Measurements from ENCODE around the gene PMPCA.

PMPCA gene, protein sequence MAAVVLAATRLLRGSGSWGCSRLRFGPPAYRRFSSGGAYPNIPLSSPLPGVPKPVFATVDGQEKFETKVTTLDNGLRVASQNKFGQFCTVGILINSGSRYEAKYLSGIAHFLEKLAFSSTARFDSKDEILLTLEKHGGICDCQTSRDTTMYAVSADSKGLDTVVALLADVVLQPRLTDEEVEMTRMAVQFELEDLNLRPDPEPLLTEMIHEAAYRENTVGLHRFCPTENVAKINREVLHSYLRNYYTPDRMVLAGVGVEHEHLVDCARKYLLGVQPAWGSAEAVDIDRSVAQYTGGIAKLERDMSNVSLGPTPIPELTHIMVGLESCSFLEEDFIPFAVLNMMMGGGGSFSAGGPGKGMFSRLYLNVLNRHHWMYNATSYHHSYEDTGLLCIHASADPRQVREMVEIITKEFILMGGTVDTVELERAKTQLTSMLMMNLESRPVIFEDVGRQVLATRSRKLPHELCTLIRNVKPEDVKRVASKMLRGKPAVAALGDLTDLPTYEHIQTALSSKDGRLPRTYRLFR

DNA sequence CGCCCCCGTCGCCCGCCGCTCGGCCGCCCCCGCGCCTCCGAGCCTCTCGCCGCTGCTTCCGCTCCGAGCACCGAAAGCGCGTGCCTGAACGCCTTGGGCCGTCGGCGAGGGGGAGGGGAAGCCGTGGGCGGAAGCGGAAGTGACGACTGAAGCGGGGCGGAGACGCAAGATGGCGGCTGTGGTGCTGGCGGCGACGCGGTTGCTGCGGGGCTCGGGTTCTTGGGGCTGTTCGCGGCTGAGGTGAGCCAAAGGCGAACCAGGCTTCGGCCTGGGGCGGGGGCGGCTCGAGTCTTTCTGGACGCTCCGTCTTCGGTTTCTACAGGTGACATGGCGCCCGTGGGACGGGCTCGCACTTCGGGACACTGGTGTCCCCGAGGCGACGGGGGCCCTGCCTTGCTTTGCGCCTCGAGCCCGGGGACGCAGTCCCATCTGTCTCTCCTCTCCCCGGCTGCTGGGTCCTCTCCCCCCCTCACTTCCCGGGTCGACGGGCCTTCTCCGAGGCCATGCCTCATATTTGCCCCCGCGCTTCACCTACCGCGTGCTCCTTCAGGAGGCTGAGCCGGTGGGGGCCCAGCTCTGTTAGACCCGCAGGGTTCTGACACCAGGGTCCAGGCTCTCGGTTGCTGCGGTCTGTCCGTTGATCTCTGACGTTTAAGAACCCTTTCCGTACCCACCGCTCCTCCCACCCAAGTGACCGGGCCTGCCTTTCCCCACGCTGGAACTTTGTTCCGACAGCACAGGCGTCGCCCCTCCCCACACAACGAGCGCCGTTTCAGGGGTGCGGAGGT is at the start of gene PMPCA, which contains the start of gene ENTR1:
TSS of gene PMPCA (plus strand) at position 159 of the 788 bp plus-strand sequence. CDS start at position 170, 11 bp downstream.
TSS of gene ENTR1 (minus strand) at position 115 of the 788 bp plus-strand sequence. CDS start 217 bp downstream, outside the sequence.
- DNase-seq (ENCODE audit: low read depth in 2 of 2) = peak; percentile 62 to 71

DNA sequence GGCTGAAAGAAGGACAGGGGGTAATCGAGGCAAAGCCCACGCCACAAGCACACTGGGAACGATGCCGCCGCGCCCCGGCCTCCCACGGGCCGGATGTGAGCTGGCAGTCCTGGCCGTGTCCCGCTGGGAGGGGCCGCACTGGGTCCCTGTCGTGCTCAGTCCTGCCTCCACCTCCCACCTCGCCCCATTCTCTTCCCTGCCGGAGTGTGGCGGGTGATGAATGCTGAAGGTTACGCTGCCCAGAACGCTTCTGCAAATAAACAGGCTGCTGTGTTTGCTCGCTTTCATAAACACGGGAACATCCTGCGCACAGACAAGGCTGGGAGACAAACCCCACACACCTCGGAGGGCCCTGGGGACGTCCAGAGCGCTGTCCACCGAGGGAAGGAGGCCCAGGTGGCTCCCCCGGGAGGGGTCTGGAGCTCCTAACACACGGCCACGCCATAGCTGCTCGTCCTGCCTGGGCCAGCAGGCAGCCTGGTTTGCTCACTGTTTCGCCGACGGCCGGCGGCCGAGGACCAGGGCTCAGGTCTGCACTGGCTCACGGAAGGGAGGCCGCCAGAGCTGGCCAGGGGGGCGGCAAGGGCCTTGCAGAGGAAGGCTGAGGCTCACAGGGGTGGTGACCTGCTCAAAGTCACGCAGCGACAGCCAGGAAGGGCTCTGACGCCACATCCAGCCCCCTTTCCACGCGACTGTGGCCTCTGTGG is 49.3 kb upstream of the PMPCA start:
- DNase-seq (ENCODE audit: low read depth in 2 of 2) = no peak

DNA sequence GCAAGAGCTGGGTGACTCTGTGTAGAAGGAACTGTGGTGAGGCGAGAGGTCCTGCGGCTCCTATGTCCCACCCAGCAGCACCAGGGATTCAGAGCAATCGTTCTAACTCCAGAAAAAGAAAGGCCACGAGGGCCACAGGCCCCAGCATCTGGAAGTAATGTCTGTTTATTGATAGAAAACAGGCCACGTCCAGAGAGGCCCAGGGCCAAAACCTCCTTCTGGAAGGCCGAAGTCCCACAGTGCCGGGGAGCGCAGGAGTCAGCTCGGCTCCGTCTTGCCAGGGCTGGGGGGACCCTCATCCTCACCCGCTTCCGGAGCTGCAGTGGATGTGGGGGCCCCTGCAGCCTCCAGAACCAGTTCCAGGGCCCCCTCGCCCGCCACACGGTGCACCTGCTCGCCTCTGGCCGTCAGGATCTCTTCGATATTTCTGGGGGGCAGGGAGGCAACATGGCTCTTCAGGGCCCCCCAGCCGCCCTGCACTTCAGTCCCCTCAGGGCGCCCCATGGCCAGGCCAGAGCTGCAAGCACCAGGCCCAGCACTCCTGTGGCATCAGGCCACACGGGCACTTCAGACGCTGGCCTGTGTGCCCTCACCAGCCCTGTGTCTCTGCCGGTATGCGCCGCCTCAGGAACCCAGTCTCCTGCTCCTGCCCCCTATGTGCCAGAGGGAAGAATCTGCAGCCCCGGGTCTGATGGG is 48.6 kb upstream of the PMPCA start:
- no peak for DNase-seq (ENCODE audit: low read depth in 2 of 2)

DNA sequence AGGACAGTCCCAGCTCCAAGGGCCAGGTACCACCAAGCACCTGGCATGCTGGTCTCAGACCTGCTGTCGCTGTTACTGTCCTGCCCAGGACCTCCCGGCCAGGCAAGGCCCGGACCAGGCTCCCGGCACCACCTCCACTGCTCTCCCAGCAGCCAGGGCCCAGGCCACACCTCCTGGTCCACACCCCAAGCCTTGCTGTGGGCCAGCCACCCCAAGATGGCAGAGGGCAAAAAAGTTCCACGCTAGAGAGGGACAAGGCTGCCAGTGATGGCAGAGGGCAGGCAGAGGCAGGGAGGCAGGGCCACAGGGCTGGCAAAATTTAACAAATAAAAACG is 48.0 kb upstream of the PMPCA start:
- no peak for DNase-seq (ENCODE audit: low read depth in 2 of 2)

DNA sequence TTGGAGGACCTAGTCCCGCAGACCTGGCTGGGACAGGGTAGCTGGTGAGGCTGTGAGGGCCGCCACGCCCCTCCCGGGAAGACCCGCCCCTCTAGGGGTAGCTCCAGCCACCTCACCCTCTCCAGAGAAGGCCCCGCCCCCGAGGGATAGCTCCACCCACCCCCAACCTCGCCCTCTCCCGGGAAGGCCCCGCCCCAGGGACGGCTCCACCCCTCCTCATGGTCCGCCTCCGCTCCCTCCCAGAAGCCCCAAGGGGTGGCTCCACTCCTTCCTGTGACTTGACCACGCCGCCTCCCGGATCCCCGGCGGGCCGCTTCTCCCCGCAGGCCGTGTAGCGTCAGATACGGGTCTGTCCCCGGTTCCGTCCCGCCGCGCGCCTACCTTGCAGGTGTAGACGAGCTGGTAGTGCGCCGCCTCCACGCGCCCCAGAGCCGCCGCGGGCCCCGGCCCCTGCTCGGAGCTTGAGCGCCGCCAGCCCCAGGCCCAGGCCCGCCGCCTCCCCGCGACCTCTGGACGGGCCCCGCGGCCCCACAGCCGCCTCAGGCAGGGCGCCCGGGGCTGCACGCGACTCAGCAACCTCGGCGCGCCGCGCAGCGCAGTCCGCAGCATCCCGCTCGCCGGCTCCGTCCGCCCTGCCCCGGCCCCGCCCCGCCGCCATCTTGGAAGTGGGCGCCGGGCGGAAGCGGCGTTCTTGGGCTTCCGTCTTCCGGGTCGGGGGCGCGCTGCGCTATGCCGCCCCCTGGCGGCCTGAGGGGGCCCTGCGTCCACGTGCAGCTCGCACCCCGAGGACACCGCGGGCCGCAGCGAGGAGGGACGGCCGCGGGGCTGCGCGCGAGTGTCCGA is 47.1 kb upstream of the PMPCA start, which contains the start of gene DNLZ:
TSS of gene DNLZ (minus strand) at position 639 of the 843 bp plus-strand sequence. CDS start at position 609, 30 bp downstream.
- peak; percentile 87 to 90 for DNase-seq (ENCODE audit: low read depth in 2 of 2)

DNA sequence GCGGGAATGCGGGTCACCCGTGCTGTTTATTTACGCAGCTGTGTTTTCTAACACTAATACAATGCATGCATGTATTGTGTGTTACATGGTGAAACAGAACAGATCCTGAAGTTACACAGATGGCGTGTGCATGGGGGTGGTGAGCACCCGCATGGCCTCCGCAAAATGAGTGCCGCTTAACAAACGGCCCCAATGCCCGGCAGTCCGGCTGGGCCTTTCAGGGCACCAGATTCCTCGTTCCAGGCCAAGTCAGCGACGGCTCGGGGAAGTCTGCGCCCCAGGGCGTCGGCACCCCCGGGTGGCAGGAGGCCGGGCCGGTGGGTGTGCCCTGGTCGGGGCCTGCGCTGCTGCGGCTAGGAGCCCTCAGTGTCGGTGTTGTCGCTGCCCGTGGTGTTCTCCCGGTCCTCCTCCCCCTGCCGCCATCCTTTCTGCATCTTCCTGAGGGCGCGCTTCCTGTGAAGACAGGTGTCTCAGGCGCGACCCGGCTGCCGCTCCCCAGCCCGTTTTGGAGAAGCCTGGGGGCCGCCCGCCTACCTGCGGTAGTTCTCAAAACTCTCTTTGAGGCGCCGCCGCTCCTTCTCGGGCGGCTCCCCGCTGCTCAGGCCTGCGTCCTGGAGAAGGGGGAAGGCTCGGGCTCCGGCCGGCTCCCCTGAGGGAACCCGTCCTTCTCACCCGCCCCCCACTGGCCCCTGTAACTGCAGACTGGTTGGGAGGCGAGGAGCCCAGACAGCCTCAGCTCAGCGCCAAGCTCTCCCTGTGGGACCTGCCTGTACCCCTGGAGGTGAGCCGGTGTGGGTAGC is 46.3 kb upstream of the PMPCA start:
- DNase-seq (ENCODE audit: low read depth in 2 of 2) = no peak

DNA sequence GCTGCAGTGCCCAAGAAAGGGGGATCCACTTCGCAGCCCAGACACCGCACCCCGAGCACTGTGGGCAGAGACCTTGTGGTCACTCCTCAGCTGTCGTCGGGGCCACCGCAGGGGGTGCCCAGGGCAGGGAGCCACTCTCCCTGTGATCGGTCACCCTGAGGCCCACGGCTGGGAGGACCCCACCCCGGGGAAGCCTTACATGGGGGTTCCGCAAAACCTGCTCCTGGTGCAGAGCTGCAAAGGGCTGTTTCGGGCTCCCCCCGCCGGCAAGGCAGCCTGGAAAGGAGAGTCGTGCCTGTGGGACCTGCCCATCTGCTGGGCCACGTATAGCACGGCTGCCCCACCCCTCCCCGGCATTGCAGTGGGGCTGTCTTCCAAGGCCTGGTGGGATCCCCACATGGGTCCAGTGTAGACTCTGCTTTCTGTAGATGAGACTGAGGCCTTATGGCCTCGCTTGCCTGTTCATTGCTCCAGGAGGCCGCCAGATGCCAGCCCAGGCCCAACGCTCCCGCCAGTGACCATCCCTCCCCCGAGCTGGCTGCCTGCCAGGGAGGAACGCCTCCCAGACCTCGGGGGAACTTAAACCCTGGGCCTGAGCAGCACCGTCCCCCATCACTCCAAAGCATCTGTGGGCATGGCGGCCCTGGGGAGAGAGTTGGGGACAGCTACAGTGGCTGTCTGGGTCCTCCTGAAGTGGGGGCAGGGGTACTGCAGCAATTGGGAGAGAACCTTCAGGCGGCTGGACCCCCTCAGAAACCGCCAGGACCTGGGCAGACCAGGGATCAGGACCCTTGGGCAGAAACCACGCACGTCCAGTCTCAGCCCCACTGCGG is 45.3 kb upstream of the PMPCA start:
- DNase-seq (ENCODE audit: low read depth in 2 of 2) = no peak

DNA sequence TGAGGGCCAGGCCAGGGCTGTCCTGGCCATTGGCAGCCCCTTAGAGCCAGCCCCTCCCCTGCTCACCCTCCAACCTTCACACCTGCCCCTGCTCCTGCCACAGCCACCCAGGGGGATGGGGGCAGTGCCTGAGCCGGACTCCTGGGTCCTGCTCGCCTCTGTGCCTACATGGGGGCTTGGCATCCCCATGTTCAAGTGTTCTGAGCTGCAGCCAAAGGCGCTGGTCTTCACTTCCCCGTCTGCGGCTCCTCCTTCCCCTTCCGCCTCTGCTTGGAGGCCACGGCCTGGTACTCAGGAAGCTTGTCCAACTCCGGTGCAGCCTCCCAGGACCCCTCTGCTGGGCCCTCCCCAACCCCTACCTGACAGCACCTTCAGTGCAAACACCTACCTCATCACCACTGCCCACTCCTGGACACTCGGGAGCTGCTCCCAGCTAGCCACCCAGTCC is 44.7 kb upstream of the PMPCA start:
- no peak for DNase-seq (ENCODE audit: low read depth in 2 of 2)

DNA sequence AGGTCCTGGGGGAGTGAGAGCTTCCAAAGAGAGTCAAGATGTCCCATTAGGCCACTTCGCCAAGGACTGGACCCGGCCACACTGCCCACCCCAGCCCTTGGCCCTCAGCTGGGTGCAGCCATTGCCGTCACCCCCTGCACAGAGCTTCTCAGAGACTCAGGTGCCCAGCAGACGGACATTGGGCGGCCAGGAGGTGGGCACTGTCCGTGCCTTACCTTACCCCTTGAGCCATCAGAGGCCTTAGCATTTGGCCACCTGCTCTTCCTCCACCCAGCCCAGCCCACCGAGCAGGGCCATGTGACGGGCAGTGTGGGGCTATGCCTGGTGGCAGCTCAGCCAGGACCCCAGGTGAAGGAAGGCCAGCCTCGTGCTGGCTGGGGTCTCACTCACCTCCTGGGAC is 43.6 kb upstream of the PMPCA start:
- no peak for DNase-seq (ENCODE audit: low read depth in 2 of 2)

DNA sequence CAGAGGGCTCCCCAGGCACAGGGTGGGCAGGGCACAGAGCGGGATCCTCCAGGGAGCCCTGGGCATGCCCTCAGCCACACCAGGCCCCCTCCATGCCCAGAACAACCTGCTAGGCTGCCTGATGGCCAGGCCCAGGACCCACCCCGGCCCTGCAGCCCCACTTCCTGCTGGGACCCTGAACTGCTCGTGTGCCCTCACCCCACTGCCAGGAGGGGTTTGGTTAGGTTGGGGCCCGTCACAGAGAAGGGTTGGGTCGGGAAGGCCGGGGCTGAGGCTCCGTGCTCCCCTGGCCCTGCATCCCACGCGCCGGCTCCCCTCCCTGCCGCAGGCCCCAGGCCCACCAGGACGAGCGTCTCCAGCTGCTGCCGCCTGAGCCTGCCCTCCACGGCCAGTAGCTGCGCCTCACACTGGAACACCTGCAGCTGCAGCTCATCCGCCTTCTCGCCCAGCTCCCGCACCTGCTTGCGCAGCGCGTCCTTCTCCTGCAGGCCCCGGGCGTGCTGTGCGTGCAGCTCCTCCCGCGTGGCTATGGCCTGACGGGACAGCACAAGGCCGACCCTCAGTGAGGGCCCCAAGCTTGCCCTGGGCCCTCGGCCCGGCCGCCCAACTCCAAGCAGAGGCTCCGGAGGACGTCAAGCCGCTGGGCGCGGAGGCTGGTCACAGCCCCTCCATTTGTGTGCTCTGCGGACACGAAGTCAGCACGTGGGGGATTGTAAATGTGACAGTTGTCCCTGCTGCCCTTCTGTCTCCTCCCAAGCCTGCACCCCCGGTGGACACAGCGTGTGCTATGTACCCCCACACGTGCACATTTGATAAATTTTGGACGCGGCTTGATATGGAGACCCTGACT is 42.9 kb upstream of the PMPCA start:
- no peak for DNase-seq (ENCODE audit: low read depth in 2 of 2)

DNA sequence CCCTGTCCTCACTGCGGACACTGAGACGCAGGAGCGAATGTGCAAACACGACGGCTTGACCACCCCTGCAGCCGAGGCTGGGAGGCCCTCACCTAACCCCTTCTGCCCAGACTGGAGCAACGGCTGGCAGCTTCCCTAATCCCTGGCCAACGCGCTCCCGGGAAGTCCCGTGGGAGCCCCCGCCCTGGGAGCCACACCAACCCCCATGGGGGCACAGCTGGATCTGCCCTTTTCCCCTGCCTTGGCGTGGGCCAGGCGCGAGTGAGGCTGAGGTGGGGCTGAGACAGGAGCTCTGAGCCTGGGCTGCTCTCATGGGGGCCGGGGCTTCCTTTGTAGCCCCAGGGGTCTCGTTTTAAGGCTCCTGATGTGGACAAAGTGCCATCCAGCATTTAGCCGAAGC is 42.3 kb upstream of the PMPCA start:
- DNase-seq (ENCODE audit: low read depth in 2 of 2) = no peak

DNA sequence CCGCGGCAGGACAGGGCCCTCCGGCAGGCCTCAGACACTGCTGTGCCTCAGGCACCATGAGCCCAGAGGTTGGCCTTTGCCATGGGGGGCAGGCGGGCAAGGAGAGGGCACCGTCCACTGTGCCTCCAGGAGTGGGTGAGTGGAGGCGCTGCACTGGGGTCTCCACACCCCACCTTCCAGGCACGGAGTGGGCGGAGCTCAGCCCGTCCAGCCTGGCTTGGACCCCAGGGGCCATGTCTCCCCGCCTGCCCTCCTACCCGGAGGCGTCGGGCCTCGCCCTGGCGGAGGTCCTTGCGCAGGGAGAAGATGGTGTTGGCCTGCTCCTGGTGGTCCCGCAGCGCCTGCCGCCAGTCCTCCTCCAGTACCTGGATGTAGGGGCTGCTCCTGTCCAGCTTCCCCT is 40.4 kb upstream of the PMPCA start:
- no peak for DNase-seq (ENCODE audit: low read depth in 2 of 2)

DNA sequence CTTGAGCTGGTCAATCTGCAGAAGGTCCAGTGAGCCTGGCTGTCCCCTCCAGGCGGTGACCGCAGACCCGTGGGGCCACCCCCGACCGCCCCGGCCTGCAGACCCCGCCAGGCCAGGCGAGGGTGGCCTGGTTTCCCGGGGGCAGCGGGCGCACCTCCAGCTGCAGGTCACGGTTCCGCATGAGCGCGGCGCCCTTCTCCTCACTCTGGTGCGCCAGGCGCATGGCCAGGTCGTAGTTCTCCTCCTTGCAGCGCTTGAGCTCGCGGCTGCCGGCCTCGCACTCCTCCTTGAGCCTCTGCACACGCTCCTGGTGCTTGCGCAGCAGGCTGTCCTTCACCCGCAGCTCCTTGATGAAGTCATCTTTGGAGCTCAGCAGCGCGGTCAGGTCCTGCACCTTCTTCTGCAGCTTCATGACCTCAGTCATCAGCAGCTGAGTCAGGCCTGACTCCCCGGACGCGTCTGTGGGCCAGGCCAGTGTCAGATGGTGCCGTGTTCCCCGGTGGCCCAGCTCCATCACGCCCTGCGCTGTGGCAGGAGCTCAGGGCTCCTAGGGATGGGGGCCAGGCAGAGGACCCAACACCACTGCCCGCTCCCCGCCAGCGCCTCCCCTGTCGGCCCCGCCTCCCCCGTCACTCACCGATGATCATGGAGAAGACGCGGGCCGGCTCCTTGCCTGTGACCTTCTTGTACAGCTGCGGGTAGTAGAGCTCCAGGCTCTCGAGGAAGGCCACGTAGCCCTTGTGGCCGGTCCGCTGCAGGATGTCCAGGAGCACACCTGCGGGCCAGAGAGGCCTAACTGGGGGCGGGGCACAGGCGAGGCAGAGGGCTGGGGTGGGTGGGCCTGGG is 39.5 kb upstream of the PMPCA start:
- no peak for DNase-seq (ENCODE audit: low read depth in 2 of 2)

DNA sequence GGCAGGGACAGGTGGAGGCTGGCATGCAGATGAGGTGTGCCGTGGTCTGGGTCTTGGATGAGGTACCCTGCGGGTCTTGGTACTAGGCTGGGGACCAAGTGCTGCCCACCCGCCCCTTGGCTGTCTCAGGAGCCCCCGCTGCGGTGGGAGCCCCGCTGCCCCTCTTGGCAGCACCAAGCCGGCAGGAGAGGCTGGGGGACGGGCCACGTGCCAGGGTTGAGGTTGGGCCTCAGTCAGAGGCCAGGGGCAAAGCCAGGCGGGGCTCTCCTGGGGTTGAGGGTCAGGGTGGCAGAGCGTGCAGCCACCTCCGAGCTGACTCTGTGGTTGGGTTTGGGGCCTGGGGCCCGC is 39.0 kb upstream of the PMPCA start:
- no peak for DNase-seq (ENCODE audit: low read depth in 2 of 2)

DNA sequence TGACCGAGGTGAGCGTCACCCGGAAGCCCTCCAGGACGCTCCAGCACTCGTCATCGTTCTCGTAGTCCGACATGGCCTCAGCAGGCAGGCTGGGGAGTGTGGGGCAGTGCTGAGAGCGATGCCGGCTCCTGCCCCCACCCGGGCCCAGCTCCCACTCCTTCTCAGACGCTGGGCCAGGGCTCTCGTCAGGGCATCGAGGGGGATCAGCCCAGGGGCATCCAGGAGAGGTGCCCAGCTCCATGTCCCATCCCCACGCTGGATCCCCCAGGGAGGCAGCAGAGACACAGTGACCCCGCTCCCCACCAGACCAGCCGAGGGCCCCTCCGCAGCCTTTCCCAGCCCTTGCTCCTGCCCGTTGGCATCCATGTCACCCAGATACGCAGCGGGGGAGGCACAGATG is 38.5 kb upstream of the PMPCA start:
- no peak for DNase-seq (ENCODE audit: low read depth in 2 of 2)

DNA sequence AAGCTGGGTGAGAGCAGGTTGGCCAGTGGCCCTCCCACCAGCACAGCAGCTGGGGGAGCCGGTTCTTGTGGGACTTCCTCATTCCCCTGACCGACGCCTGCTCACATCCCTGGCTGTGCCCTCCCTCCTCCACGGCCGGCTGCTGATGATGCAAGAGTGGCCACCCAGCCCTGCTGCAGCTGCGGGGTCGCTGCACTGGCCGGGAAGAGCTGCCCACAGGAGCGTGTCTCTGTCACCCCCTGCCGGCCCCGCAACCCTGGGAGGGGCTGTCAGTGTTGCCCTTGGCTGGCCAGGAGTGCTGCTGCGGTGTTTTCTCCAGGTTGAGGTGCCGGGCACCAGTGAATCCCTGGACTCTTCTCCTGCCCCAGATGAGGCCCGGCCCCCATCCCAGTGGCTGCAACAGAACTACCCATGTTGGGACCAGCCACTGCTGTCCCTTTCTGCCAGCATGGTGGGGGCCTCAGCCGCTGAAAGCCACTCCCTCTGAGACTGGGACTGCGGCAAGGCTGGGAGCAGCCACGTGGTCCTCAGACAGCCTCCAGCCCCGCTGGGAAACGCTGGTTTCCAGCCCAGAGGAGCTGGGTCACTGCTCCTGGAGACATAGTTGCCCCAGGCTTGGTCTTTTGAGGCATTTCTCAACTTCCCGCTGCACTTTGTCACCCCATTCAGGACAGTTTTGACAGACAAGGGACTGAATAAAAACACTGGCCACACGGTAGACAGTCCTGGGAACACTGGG is 37.7 kb upstream of the PMPCA start:
- DNase-seq (ENCODE audit: low read depth in 2 of 2) = peak in 1 of 2 experiments; percentile 20
